WTC11 (cell line): ENCODE data around the gene GRIK5. TPM values are rescaled to one million over a fixed set of nuclear protein-coding genes. Genes with fewer than 3 reads are reported as not detected.

Experiments used
- ATAC-seq: fragments of 200-7000 bp; cut with Tn5 transposase; 2 replicates; pipeline ENCODE4 v1.10.0; 2021; ENCODE audit warnings: mild to moderate bottlenecking, moderate library complexity
- CTCF ChIA-PET: fragments of 300-600 bp; sonication (Branson Sonifier 250); formaldehyde crosslinking; loops from one replicate; lab custom pipeline; 2021; ENCODE audit warnings: antibody characterized with exemption; lab: Charles Lee
- POLR2A ChIA-PET: fragments of 350-600 bp; sonication (Branson Sonifier 250); formaldehyde crosslinking; loops from one replicate; lab custom pipeline; 2021; ENCODE audit warnings: antibody characterized with exemption; lab: Charles Lee
- DNase-seq: peaks from one replicate; pipeline ENCODE4 v3.0.0; 2021; ENCODE audit warnings: low spot score
- H3K27ac Mint-ChIP-seq: 2 replicates; pipeline ENCODE4 v1.8.0; 2021; ENCODE audit warnings: mixed read lengths
- H3K27me3 Mint-ChIP-seq: 2 replicates; pipeline ENCODE4 v1.8.0; 2021; ENCODE audit warnings: low read depth, mild to moderate bottlenecking, moderate library complexity, mixed read lengths
- H3K36me3 Mint-ChIP-seq: 2 replicates; pipeline ENCODE4 v1.8.0; 2021; ENCODE audit warnings: mixed read lengths
- H3K4me1 Mint-ChIP-seq: 2 replicates; pipeline ENCODE4 v1.8.0; 2022; ENCODE audit warnings: mixed read lengths
- H3K4me3 Mint-ChIP-seq: 2 replicates; pipeline ENCODE4 v1.8.0; 2021; ENCODE audit warnings: mild to moderate bottlenecking, moderate library complexity, mixed read lengths
- H3K9me3 Mint-ChIP-seq: 2 replicates; pipeline ENCODE4 v1.8.0; 2021; ENCODE audit warnings: mixed read lengths
- ATF1 ChIP-seq: sonication (generic); formaldehyde crosslinking; IDR thresholded peaks from 2 replicates; pipeline ENCODE4 v1.8.1; 2023; ENCODE audit warnings: mild to moderate bottlenecking, moderate library complexity, missing genetic modification reagents
- CREB1 ChIP-seq: sonication (generic); formaldehyde crosslinking; IDR thresholded peaks from 2 replicates; pipeline ENCODE4 v1.8.0; 2023; ENCODE audit warnings: mild to moderate bottlenecking, missing genetic modification reagents
- NR2C2 ChIP-seq: sonication (generic); formaldehyde crosslinking; IDR thresholded peaks from 2 replicates; pipeline ENCODE4 v1.8.0; 2022; ENCODE audit warnings: mild to moderate bottlenecking, missing genetic modification reagents
- NR3C1 ChIP-seq: sonication (generic); formaldehyde crosslinking; conservative IDR thresholded peaks from 2 replicates; pipeline ENCODE4 v1.8.1; 2023; ENCODE audit warnings: low read depth, mild to moderate bottlenecking, missing genetic modification reagents
- SP1 ChIP-seq: sonication (generic); formaldehyde crosslinking; conservative IDR thresholded peaks from 2 replicates; pipeline ENCODE4 v1.8.1; 2022; ENCODE audit warnings: missing genetic modification reagents
- TEAD1 ChIP-seq: sonication (generic); formaldehyde crosslinking; IDR thresholded peaks from 2 replicates; pipeline ENCODE4 v1.8.0; 2022; ENCODE audit warnings: mild to moderate bottlenecking, missing genetic modification reagents
- ZNF121 ChIP-seq: sonication (generic); formaldehyde crosslinking; IDR thresholded peaks from 2 replicates; pipeline ENCODE4 v1.8.0; 2023; ENCODE audit warnings: missing genetic modification reagents
- ZNF138 ChIP-seq: sonication (generic); formaldehyde crosslinking; conservative IDR thresholded peaks from 2 replicates; pipeline ENCODE4 v1.8.1; 2022; ENCODE audit warnings: mild to moderate bottlenecking, moderate library complexity, missing genetic modification reagents
- ZNF219 ChIP-seq: sonication (generic); formaldehyde crosslinking; IDR thresholded peaks from 2 replicates; pipeline ENCODE4 v1.8.0; 2023; ENCODE audit warnings: missing genetic modification reagents, mild to moderate bottlenecking, borderline replicate concordance
- ZNF232 ChIP-seq: sonication (generic); formaldehyde crosslinking; IDR thresholded peaks from 2 replicates; pipeline ENCODE4 v1.8.0; 2022; ENCODE audit warnings: mild to moderate bottlenecking, missing genetic modification reagents
- ZNF263 ChIP-seq: sonication (generic); formaldehyde crosslinking; IDR thresholded peaks from 2 replicates; pipeline ENCODE4 v1.8.1; 2022; ENCODE audit warnings: low read depth, mild to moderate bottlenecking, moderate library complexity, missing genetic modification reagents
- ZNF317 ChIP-seq: sonication (generic); formaldehyde crosslinking; IDR thresholded peaks from 2 replicates; pipeline ENCODE4 v1.8.1; 2023; ENCODE audit warnings: low read depth, mild to moderate bottlenecking, moderate library complexity, missing genetic modification reagents, borderline replicate concordance
- total RNA-seq: library from RNA; stranded (reverse); gene quantifications from 3 replicates; pipeline ENCODE4 v1.2.3, GENCODE V29; 2021
- TF ChIP-seq, protein P1 (sequence below): sonication (generic); formaldehyde crosslinking; IDR thresholded peaks from 2 replicates; pipeline ENCODE4 v1.8.0; 2023; ENCODE audit warnings: mild to moderate bottlenecking, missing genetic modification reagents
- TF ChIP-seq, protein P2 (sequence below): sonication (generic); formaldehyde crosslinking; IDR thresholded peaks from 2 replicates; pipeline ENCODE4 v1.8.1; 2022; ENCODE audit warnings: low read depth, mild to moderate bottlenecking, moderate library complexity, missing genetic modification reagents, borderline replicate concordance
- TF ChIP-seq, protein P3 (sequence below): sonication (generic); formaldehyde crosslinking; IDR thresholded peaks from 2 replicates; pipeline ENCODE4 v1.8.0; 2023; ENCODE audit warnings: missing genetic modification reagents, mild to moderate bottlenecking, borderline replicate concordance
- TF ChIP-seq, protein P4 (sequence below): sonication (generic); formaldehyde crosslinking; conservative IDR thresholded peaks from 2 replicates; pipeline ENCODE4 v1.8.1; 2023; ENCODE audit warnings: mild to moderate bottlenecking, low read depth, missing genetic modification reagents, moderate library complexity
- TF ChIP-seq, protein P5 (sequence below): sonication (generic); formaldehyde crosslinking; IDR thresholded peaks from 2 replicates; pipeline ENCODE4 v1.8.1; 2023; ENCODE audit warnings: mild to moderate bottlenecking, missing genetic modification reagents, moderate library complexity
- TF ChIP-seq, protein P6 (sequence below): sonication (generic); formaldehyde crosslinking; IDR thresholded peaks from 2 replicates; pipeline ENCODE4 v1.8.1; 2023; ENCODE audit warnings: mild to moderate bottlenecking, missing genetic modification reagents
- TF ChIP-seq, protein P7 (sequence below): sonication (generic); formaldehyde crosslinking; IDR thresholded peaks from 2 replicates; pipeline ENCODE4 v1.8.1; 2022; ENCODE audit warnings: missing genetic modification reagents, borderline replicate concordance

GRIK5 gene
- total RNA-seq, 1 experiment from 2014 or later, result 52.3 TPM

DNA sequence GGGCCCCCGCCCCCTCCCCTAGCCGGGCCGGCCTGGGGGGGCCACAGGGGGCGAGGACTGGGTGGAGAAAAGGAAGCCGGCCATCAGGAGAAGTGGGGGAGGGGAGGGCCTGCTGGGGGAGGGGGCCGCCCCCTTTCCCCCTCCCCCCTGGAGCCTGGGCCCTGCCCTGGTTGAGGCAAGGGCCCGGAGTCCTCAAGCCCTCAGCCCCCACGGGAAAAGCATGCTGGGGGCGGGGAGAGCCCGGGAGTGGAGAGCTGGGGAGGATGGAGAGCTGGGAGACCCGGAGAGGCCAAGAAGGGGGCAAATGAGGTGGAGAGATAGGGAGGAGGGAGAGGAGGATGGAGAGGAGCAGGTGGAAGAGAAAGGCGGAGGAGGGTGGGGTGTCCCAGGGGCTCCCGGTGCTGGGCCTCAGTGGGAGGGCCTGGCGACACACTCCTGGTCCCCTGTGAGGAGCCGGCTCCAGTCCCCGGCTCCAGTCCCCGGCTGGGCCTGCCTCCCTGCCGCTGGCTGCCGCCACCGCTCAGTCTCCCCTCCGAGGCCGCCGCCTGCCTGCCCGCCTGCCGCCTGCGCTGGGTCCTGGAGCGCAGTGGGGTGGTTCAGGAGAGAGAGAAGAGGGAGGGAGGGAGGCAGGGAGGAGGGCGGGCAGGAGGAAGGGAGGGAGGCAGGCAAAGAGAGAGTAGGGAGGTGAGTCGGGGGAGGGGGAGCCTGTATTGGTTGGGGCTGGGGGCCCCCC is at the start of gene GRIK5 (continued):
- TF ChIP-seq, protein P1, sequence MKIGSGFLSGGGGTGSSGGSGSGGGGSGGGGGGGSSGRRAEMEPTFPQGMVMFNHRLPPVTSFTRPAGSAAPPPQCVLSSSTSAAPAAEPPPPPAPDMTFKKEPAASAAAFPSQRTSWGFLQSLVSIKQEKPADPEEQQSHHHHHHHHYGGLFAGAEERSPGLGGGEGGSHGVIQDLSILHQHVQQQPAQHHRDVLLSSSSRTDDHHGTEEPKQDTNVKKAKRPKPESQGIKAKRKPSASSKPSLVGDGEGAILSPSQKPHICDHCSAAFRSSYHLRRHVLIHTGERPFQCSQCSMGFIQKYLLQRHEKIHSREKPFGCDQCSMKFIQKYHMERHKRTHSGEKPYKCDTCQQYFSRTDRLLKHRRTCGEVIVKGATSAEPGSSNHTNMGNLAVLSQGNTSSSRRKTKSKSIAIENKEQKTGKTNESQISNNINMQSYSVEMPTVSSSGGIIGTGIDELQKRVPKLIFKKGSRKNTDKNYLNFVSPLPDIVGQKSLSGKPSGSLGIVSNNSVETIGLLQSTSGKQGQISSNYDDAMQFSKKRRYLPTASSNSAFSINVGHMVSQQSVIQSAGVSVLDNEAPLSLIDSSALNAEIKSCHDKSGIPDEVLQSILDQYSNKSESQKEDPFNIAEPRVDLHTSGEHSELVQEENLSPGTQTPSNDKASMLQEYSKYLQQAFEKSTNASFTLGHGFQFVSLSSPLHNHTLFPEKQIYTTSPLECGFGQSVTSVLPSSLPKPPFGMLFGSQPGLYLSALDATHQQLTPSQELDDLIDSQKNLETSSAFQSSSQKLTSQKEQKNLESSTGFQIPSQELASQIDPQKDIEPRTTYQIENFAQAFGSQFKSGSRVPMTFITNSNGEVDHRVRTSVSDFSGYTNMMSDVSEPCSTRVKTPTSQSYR (CRISPR knock-in tag), result no peak
- TF ChIP-seq, protein P2, sequence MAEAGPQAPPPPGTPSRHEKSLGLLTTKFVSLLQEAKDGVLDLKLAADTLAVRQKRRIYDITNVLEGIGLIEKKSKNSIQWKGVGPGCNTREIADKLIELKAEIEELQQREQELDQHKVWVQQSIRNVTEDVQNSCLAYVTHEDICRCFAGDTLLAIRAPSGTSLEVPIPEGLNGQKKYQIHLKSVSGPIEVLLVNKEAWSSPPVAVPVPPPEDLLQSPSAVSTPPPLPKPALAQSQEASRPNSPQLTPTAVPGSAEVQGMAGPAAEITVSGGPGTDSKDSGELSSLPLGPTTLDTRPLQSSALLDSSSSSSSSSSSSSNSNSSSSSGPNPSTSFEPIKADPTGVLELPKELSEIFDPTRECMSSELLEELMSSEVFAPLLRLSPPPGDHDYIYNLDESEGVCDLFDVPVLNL (CRISPR knock-in tag), result no peak
- TF ChIP-seq, all 79 proteins: peak for 5

DNA sequence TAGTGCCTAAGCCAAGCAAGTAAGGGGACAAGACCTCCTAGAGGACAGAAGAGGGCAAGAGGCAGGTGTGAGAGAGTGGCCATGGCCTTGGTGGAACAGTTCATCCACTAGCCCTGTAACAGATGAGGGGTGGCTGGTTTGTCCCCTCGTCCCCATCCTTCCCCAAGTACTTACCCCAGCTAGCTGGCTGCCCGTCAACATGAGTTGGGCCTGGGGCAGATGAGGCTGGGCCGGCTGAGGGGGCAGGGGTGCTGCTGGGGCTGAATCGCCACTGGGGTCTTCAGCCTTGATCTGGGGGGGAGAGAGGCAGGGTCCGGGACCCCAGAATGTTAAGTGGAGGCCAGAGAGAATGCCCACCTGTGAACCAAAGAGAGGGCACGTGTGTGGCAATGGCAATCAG is 47.1 kb upstream of the GRIK5 start:
- peaks cover 24% of the 10 kb centered on the region for H3K4me1 Mint-ChIP-seq
- CTCF ChIA-PET, result interaction anchor here (0.8 to 1.3 kb wide), 5 partner anchors 8 to 60 kb away, joined by 3 to 5 read pairs (median 3); no protein-coding TSS in a partner anchor
- TF ChIP-seq SP1 (CRISPR knock-in tag), result no peak
- TF ChIP-seq TEAD1, result no peak
- no peak for TF ChIP-seq ATF1 (CRISPR knock-in tag)
- TF ChIP-seq, protein P3, sequence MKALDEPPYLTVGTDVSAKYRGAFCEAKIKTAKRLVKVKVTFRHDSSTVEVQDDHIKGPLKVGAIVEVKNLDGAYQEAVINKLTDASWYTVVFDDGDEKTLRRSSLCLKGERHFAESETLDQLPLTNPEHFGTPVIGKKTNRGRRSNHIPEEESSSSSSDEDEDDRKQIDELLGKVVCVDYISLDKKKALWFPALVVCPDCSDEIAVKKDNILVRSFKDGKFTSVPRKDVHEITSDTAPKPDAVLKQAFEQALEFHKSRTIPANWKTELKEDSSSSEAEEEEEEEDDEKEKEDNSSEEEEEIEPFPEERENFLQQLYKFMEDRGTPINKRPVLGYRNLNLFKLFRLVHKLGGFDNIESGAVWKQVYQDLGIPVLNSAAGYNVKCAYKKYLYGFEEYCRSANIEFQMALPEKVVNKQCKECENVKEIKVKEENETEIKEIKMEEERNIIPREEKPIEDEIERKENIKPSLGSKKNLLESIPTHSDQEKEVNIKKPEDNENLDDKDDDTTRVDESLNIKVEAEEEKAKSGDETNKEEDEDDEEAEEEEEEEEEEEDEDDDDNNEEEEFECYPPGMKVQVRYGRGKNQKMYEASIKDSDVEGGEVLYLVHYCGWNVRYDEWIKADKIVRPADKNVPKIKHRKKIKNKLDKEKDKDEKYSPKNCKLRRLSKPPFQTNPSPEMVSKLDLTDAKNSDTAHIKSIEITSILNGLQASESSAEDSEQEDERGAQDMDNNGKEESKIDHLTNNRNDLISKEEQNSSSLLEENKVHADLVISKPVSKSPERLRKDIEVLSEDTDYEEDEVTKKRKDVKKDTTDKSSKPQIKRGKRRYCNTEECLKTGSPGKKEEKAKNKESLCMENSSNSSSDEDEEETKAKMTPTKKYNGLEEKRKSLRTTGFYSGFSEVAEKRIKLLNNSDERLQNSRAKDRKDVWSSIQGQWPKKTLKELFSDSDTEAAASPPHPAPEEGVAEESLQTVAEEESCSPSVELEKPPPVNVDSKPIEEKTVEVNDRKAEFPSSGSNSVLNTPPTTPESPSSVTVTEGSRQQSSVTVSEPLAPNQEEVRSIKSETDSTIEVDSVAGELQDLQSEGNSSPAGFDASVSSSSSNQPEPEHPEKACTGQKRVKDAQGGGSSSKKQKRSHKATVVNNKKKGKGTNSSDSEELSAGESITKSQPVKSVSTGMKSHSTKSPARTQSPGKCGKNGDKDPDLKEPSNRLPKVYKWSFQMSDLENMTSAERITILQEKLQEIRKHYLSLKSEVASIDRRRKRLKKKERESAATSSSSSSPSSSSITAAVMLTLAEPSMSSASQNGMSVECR (CRISPR knock-in tag), result no peak
- TF ChIP-seq ZNF121 (CRISPR knock-in tag), result no peak
- TF ChIP-seq, protein P4, sequence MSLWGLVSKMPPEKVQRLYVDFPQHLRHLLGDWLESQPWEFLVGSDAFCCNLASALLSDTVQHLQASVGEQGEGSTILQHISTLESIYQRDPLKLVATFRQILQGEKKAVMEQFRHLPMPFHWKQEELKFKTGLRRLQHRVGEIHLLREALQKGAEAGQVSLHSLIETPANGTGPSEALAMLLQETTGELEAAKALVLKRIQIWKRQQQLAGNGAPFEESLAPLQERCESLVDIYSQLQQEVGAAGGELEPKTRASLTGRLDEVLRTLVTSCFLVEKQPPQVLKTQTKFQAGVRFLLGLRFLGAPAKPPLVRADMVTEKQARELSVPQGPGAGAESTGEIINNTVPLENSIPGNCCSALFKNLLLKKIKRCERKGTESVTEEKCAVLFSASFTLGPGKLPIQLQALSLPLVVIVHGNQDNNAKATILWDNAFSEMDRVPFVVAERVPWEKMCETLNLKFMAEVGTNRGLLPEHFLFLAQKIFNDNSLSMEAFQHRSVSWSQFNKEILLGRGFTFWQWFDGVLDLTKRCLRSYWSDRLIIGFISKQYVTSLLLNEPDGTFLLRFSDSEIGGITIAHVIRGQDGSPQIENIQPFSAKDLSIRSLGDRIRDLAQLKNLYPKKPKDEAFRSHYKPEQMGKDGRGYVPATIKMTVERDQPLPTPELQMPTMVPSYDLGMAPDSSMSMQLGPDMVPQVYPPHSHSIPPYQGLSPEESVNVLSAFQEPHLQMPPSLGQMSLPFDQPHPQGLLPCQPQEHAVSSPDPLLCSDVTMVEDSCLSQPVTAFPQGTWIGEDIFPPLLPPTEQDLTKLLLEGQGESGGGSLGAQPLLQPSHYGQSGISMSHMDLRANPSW (CRISPR knock-in tag), result no peak
- no peak for TF ChIP-seq ZNF232 (CRISPR knock-in tag)
- no peak for TF ChIP-seq ZNF263 (CRISPR knock-in tag)
- TF ChIP-seq ZNF138 (CRISPR knock-in tag), result no peak
- TF ChIP-seq NR2C2 (CRISPR knock-in tag), result no peak
- no peak for TF ChIP-seq CREB1
- no peak for TF ChIP-seq NR3C1
- TF ChIP-seq, protein P5, sequence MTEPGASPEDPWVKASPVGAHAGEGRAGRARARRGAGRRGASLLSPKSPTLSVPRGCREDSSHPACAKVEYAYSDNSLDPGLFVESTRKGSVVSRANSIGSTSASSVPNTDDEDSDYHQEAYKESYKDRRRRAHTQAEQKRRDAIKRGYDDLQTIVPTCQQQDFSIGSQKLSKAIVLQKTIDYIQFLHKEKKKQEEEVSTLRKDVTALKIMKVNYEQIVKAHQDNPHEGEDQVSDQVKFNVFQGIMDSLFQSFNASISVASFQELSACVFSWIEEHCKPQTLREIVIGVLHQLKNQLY (CRISPR knock-in tag), result no peak
- no peak for TF ChIP-seq ZNF317 (CRISPR knock-in tag)
- TF ChIP-seq, protein P6, sequence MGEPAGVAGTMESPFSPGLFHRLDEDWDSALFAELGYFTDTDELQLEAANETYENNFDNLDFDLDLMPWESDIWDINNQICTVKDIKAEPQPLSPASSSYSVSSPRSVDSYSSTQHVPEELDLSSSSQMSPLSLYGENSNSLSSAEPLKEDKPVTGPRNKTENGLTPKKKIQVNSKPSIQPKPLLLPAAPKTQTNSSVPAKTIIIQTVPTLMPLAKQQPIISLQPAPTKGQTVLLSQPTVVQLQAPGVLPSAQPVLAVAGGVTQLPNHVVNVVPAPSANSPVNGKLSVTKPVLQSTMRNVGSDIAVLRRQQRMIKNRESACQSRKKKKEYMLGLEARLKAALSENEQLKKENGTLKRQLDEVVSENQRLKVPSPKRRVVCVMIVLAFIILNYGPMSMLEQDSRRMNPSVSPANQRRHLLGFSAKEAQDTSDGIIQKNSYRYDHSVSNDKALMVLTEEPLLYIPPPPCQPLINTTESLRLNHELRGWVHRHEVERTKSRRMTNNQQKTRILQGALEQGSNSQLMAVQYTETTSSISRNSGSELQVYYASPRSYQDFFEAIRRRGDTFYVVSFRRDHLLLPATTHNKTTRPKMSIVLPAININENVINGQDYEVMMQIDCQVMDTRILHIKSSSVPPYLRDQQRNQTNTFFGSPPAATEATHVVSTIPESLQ (CRISPR knock-in tag), result no peak
- TF ChIP-seq ZNF219 (CRISPR knock-in tag), result no peak
- TF ChIP-seq, protein P7, sequence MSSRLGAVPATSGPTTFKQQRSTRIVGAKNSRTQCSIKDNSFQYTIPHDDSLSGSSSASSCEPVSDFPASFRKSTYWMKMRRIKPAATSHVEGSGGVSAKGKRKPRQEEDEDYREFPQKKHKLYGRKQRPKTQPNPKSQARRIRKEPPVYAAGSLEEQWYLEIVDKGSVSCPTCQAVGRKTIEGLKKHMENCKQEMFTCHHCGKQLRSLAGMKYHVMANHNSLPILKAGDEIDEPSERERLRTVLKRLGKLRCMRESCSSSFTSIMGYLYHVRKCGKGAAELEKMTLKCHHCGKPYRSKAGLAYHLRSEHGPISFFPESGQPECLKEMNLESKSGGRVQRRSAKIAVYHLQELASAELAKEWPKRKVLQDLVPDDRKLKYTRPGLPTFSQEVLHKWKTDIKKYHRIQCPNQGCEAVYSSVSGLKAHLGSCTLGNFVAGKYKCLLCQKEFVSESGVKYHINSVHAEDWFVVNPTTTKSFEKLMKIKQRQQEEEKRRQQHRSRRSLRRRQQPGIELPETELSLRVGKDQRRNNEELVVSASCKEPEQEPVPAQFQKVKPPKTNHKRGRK (CRISPR knock-in tag), result no peak

More for the DNA sequence above, 47.1 kb upstream of the GRIK5 start:
- Mint-ChIP-seq H3K27ac (no peak overlapping the region), H3K36me3 (no peaks in the 10 kb centered on the region), H3K27me3 (peaks cover 4% of the 10 kb centered on the region), H3K4me3 (no peak overlapping the region), H3K9me3 (no peaks in the 10 kb centered on the region)
- DNase-seq, result no peak
- ATAC-seq, result no peak
- POLR2A ChIA-PET, result no interaction called here
